Ovary (tissue), 9 donors: ENCODE measurements around the gene CYLD. TPM values are rescaled to one million over a fixed set of nuclear protein-coding genes. Genes with fewer than 3 reads are reported as not detected.

Experiments
- DNase-seq, 5 donors: peaks; one replicate each; pipeline ENCODE4 v3.0.0-alpha.2; 2019 to 2020
- H3K27ac ChIP-seq, 2 donors: fragments of 200-600 bp; one replicate each; pipeline versions ENCODE4 v1.5.1 to v1.8.0; 2019 to 2022
- H3K27me3 ChIP-seq: fragments of 200-600 bp; one replicate; pipeline ENCODE4 v1.8.0; 2022
- H3K36me3 ChIP-seq: fragments of 200-600 bp; sonication (generic); one replicate; pipeline ENCODE4 v1.5.1; 2019
- H3K4me1 ChIP-seq: one replicate; pipeline ENCODE4 v1.8.1; 2013; ENCODE audit warnings: mild to moderate bottlenecking, moderate library complexity; ENCODE audit not compliant: insufficient read depth
- H3K4me3 ChIP-seq: fragments of 200-600 bp; sonication (generic); one replicate; pipeline ENCODE4 v1.5.1; 2017
- H3K9me3 ChIP-seq, 2 donors: fragments of 200-600 bp in 1 of 2; sonication (generic) in 1 of 2; one replicate each; pipeline versions ENCODE4 v1.5.1 to v1.8.1; 2013 to 2019; ENCODE audit warnings: mild to moderate bottlenecking in 1 of 2, moderate library complexity in 1 of 2
- CTCF ChIP-seq, 3 donors: fragments of 450-650 bp in 2 of 3; fragments of 200-600 bp in 1 of 3; IDR thresholded peaks; one replicate each; pipeline versions ENCODE4 v1.5.1 to v1.8.0; 2016 to 2022; ENCODE audit warnings: antibody characterized with exemption in 3 of 3, mild to moderate bottlenecking in 1 of 3
- EP300 ChIP-seq: sonication (generic); formaldehyde crosslinking; IDR thresholded peaks from one replicate; pipeline ENCODE4 v1.6.1; 2017; ENCODE audit warnings: antibody characterized with exemption
- POLR2A ChIP-seq: fragments of 450-650 bp; IDR thresholded peaks from one replicate; pipeline ENCODE4 v1.6.1; 2017; ENCODE audit warnings: antibody characterized with exemption, mild to moderate bottlenecking, moderate library complexity
- WGBS, 3 donors: extraction: QIAGEN DNeasy Blood & Tissue Kit in 1 of 3; methylation state at CpG; one replicate each; pipeline versions ENCODE4 v1.1.5 to v1.1.7; 2013 to 2017; 5-methylcytosine and 5-hydroxymethylcytosine counted together
- intact Hi-C, 4 donors: fragments of 100-400 bp; cut with DNase I; formaldehyde crosslinking; loops; one replicate each; pipeline versions ENCODE4 v1.11.0 to v1.15.1; 2022 to 2023
- polyA plus RNA-seq, 2 donors: library from polyadenylated mRNA; stranded (reverse); fragments of 200-250 nt in 1 of 2; fragments of 350-450 nt in 1 of 2; fragmentation: Illumina TruSeq in 1 of 2; extraction: RNeasy Lipid Tissue Mini Kit (QIAGEN cat#74804) in 1 of 2; gene quantifications; one replicate each; pipeline ENCODE4 v1.2.3, GENCODE V29; 2013 to 2014
- total RNA-seq, 7 donors: library from RNA; depleted of rRNA in 2 of 7; stranded (reverse); fragments of >200 nt in 2 of 7; fragmentation: NEBNext Ultra II Directional in 3 of 7; extraction: Animal tissue kit (Norgen Biotek cat#: 25700) in 3 of 7; gene quantifications; one replicate each; pipeline versions ENCODE4 v1.1.0 to v1.2.4, GENCODE V29; 2016 to 2023
- donor health status: DM: no; HTN: no; CAD: no; lungs with moderate emphysema.
- donor health status: DM: no; HTN: no; CAD: no.
- donor health status: Bipolar disorder and iron deficiency.
- donor health status: DM: yes; HTN: yes; CAD: no.
- donor health status: DM: no; HTN: no; CAD: no.
- donor health status: DM: yes; HTN: yes; CAD: no.

The CYLD gene
- total and polyA plus RNA-seq, 9 donors = 11.2 to 57.6 (median 38.6) TPM

DNA sequence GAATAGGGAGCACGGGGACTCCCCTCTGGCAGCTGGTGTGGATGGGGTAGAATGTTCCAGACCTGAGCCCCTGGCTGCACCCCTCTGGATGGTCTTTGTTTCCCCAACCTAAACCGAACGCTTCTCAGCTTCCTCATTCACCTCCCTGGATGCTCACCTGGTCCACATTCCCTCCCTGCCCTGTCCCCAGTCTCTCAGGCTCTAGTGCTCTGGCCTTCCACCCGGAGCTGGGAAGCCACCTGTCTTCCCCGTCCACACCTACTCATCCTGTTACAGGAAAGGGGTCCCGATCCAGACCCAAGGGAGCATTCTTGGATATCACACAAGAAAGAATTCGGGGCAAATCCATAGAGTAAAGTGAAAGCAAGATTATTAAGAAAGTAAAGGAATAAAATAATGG lies 73.5 kb downstream of the CYLD start:
- H3K4me1 ChIP-seq = no peaks in the 10 kb centered on the region
- no peak overlapping the region for H3K27ac ChIP-seq
- no peak for DNase-seq
- WGBS, 3 donors = 83 to 88% (median 86%) methylated on average over 7 of the region's 7 CpGs
- H3K9me3 ChIP-seq = no peaks in the 10 kb centered on the region
- intact Hi-C loops = no loop called here
- no peak overlapping the region for H3K4me3 ChIP-seq
- TF ChIP-seq POLR2A = no peak
- no peak for TF ChIP-seq EP300
- no peak for TF ChIP-seq CTCF (IDR thresholded peaks at IDR 0.05)
- H3K36me3 ChIP-seq = no peaks in the 10 kb centered on the region
- H3K27me3 ChIP-seq = no peaks in the 10 kb centered on the region

- no peaks in the 10 kb centered on the region for H3K27me3 ChIP-seq
- H3K36me3 ChIP-seq = no peaks in the 10 kb centered on the region
- 88 to 91% (median 89%) methylated on average over 11 of the region's 11 CpGs for WGBS, 3 donors
- H3K9me3 ChIP-seq = no peaks in the 10 kb centered on the region
- H3K4me3 ChIP-seq = no peak overlapping the region
- DNase-seq = no peak
- no peaks in the 10 kb centered on the region for H3K4me1 ChIP-seq
- no peak overlapping the region for H3K27ac ChIP-seq
- intact Hi-C loops = no loop called here
- no peak for TF ChIP-seq EP300
- TF ChIP-seq POLR2A = no peak
- TF ChIP-seq CTCF (IDR thresholded peaks at IDR 0.05) = no peak
Observed at GRCh38 chr16:50816901-50817555, 75.1 kb downstream of the CYLD start.

DNA sequence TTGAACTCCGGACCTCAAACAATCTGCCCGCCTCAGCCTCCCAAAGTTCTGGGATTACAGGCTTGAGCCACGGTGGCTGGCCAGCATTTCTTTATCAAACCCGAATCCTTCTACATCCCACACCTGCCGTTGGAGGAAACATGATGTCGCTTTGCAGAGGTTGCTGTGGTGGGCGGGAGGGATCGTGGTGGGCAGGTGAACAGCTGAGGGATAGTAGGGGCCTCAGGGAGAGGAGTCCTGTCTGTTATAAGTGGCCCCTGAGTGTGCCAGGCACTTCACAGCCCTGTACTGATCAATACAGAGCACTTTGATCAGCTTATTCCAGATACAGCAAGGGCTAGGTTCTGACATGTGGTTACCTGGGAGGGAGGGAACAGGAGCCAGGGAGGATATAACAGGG lies 76.5 kb downstream of the CYLD start:
- Histone ChIP-seq H3K36me3 (no peaks in the 10 kb centered on the region), H3K4me3 (no peak overlapping the region), H3K27me3 (no peaks in the 10 kb centered on the region), H3K27ac (no peak overlapping the region), H3K9me3 (no peaks in the 10 kb centered on the region), H3K4me1 (no peaks in the 10 kb centered on the region)
- intact Hi-C loops = no loop called here
- DNase-seq = no peak
- TF ChIP-seq CTCF (IDR thresholded peaks at IDR 0.05) (no peak), POLR2A (no peak), EP300 (no peak)
- WGBS, 3 donors = 78 to 82% (median 79%) methylated on average over 8 of the region's 8 CpGs

DNA sequence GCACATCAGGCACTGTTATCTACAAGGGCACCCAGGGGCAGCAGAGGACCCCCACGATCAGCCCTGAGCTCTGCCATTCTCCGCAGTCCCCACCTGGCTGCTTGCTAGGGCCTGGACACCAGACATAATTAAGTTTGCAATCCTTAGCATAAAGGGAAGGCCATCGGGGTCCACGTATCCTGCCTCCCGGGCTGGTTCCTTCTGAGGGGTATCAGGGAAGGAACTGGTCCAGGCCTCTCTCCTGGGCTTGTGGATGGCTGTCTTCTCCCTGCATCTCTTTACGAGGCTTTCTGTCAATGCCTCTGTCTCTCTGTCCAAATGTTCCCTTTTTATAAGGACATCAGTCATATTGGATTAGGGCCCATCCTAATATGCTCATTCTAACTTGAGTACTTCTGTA lies 77.8 kb downstream of the CYLD start:
- intact Hi-C loops = no loop called here
- WGBS, 3 donors = 85 to 88% (median 87%) methylated on average over 6 of the region's 6 CpGs
- no peak for DNase-seq
- Histone ChIP-seq H3K4me3 (no peak overlapping the region), H3K4me1 (no peaks in the 10 kb centered on the region), H3K27ac (no peak overlapping the region), H3K9me3 (no peaks in the 10 kb centered on the region), H3K36me3 (no peaks in the 10 kb centered on the region), H3K27me3 (no peaks in the 10 kb centered on the region)
- no peak for TF ChIP-seq EP300
- no peak for TF ChIP-seq POLR2A
- TF ChIP-seq CTCF (IDR thresholded peaks at IDR 0.05) = no peak
